ENCODE results near the gene MUC2.

- TF ChIP-seq CTCF (conservative IDR thresholded peaks at IDR 0.05; ENCODE audit: low read length) (no peak), EZH2phosphoT487 (IDR thresholded peaks at IDR 0.05; ENCODE audit: borderline replicate concordance) (no peak)
Observed at GRCh38 chr11:1034456-1035295, 40.0 kb upstream of the MUC2 start.
